Ishikawa (cell line): ENCODE measurements around the gene TLN1.

Experiments used
- CEBPB ChIP-seq: IDR thresholded peaks from 2 replicates; pipeline ENCODE4 v1.6.1; 2012
- CREB1 ChIP-seq: IDR thresholded peaks from 2 replicates; pipeline ENCODE4 v1.6.1; 2012; ENCODE audit warnings: low read depth
- EGR1 ChIP-seq: IDR thresholded peaks from 2 replicates; pipeline ENCODE4 v1.6.1; 2012
- EP300 ChIP-seq: IDR thresholded peaks from 2 replicates; pipeline ENCODE4 v1.6.1; 2012; ENCODE audit warnings: borderline replicate concordance
- MAX ChIP-seq: IDR thresholded peaks from 2 replicates; pipeline ENCODE4 v1.6.1; 2012
- NFIC ChIP-seq: IDR thresholded peaks from 2 replicates; pipeline ENCODE4 v1.6.1; 2012
- RAD21 ChIP-seq: IDR thresholded peaks from 2 replicates; pipeline ENCODE4 v1.6.1; 2012; ENCODE audit warnings: low read depth
- REST ChIP-seq: IDR thresholded peaks from 2 replicates; pipeline ENCODE4 v1.6.1; 2012; ENCODE audit warnings: low read depth, mild to moderate bottlenecking
- TAF1 ChIP-seq: IDR thresholded peaks from 2 replicates; pipeline ENCODE4 v1.6.1; 2012; ENCODE audit warnings: low read depth, mild to moderate bottlenecking
- TEAD4 ChIP-seq: IDR thresholded peaks from 2 replicates; pipeline ENCODE4 v1.6.1; 2012
- YY1 ChIP-seq: IDR thresholded peaks from 2 replicates; pipeline ENCODE4 v1.6.1; 2012; ENCODE audit warnings: low read depth

- TF ChIP-seq CREB1, result no peak
- TF ChIP-seq MAX, result no peak
- TF ChIP-seq EP300, result no peak
- TF ChIP-seq TAF1, result no peak
- no peak for TF ChIP-seq RAD21
- TF ChIP-seq REST, result no peak
- TF ChIP-seq CEBPB, result no peak
- TF ChIP-seq YY1, result no peak
- TF ChIP-seq NFIC, result no peak
- TF ChIP-seq TEAD4, result no peak
- TF ChIP-seq EGR1, result no peak
Measured at GRCh38 chr9:35705372-35705771, 26.6 kb downstream of the TLN1 start.
